HepG2 (cell line): ENCODE results near the gene CHL1. TPM values are rescaled to one million over a fixed set of nuclear protein-coding genes. Genes with fewer than 3 reads are reported as not detected.
A peak's percentile ranks its signal among the peaks of the same experiment; 100 is the strongest.

Source experiments
- ATAC-seq: fragments of 200-7000 bp; cut with Tn5 transposase; 3 replicates; pipeline ENCODE4 v1.9.1; 2020; ENCODE audit warnings: mild to moderate bottlenecking, moderate library complexity
- Bru-seq: library from RNA; stranded (reverse); fragments of 400-500 nt; gene quantifications from one replicate; lab custom pipeline; 2021; lab: Mats Ljungman, UMichigan
- BruChase-seq, 2 experiments: library from RNA; stranded (reverse); fragments of 400-500 nt; gene quantifications; one replicate each; lab custom pipeline; 2021; lab: Mats Ljungman, UMichigan
- BruUV-seq: library from RNA; stranded (reverse); fragments of 400-500 nt; replicated peaks from 2 replicates; lab custom pipeline; 2021; lab: Mats Ljungman, UMichigan
- CTCF ChIA-PET: fragments of 300-600 bp; formaldehyde crosslinking; extraction: SDS; loops from one replicate; lab custom pipeline; 2021; ENCODE audit warnings: low total read pairs, inconsistent platforms, low intra/inter-chr PET ratio; lab: Yijun Ruan, JAX
- POLR2A ChIA-PET: fragments of 350-600 bp; sonication (Branson Sonifier 250); formaldehyde crosslinking; loops from one replicate; lab custom pipeline; 2020; ENCODE audit warnings: antibody characterized with exemption, inconsistent platforms; lab: Yijun Ruan, JAX
- DNase-seq: peaks from one replicate; pipeline ENCODE4 v3.0.0-alpha.2; 2015; ENCODE audit warnings: low spot score
- FAIRE-seq: peaks from 3 replicates; lab custom pipeline; 2011; peaks lifted over from hg19 to GRCh38; lab: Jason Lieb, UNC
- H2AFZ ChIP-seq: one replicate; pipeline ENCODE4 v1.6.1; 2011; ENCODE audit warnings: low read length, inconsistent platforms
- H3K27ac ChIP-seq: fragments of 300-600 bp; 3 replicates; pipeline ENCODE4 v1.8.0; 2011; ENCODE audit warnings: mixed run types, mild to moderate bottlenecking, mixed read lengths, low read length, inconsistent platforms; ENCODE audit not compliant: insufficient read depth; ENCODE audit errors: extremely low read length
- H3K27me3 ChIP-seq, 2 experiments: fragments of 200-600 bp in 1 of 2; 2 replicates in 1 of 2; 3 replicates in 1 of 2; pipeline versions ENCODE4 v1.6.0 to v1.8.0; 2011; ENCODE audit warnings: low read length in 2 of 2, mild to moderate bottlenecking in 2 of 2, moderate library complexity in 2 of 2, inconsistent platforms in 1 of 2; ENCODE audit not compliant: insufficient read depth in 2 of 2, control insufficient read depth in 1 of 2
- H3K36me3 ChIP-seq, 2 experiments: fragments of 200-600 bp in 1 of 2; replicated peaks in 1 of 2; 2 replicates in 1 of 2; 3 replicates in 1 of 2; pipeline versions ENCODE4 v1.5.1 to v1.8.0; 2011; ENCODE audit warnings: low read length in 2 of 2, inconsistent platforms in 1 of 2; ENCODE audit not compliant: insufficient read depth in 2 of 2, control insufficient read depth in 1 of 2
- H3K4me1 ChIP-seq: 2 replicates; pipeline ENCODE4 v1.5.1; 2012; ENCODE audit warnings: low read length, inconsistent platforms; ENCODE audit not compliant: insufficient read depth
- H3K4me2 ChIP-seq: 2 replicates; pipeline ENCODE4 v1.6.0; 2011; ENCODE audit warnings: low read depth, low read length, inconsistent platforms
- H3K4me3 ChIP-seq, 3 experiments: fragments of 200-600 bp in 1 of 3; sonication (generic), shearing (Covaris generic) in 1 of 3; replicated peaks in 1 of 3; 2 replicates each; pipeline ENCODE4 v1.5.1; 2011 to 2016; ENCODE audit warnings: low read length in 3 of 3, inconsistent platforms in 2 of 3, low read depth in 2 of 3, mild to moderate bottlenecking in 2 of 3, control low read depth in 1 of 3, mixed read lengths in 1 of 3; ENCODE audit not compliant: insufficient read depth in 1 of 3
- H3K79me2 ChIP-seq: one replicate; pipeline ENCODE4 v1.6.1; 2011; ENCODE audit warnings: low read length, inconsistent platforms; ENCODE audit not compliant: insufficient read depth
- H3K9ac ChIP-seq: 2 replicates; pipeline ENCODE4 v1.6.0; 2011; ENCODE audit warnings: mild to moderate bottlenecking, low read depth, low read length, inconsistent platforms; ENCODE audit not compliant: insufficient read depth
- H3K9me3 ChIP-seq: 2 replicates; pipeline ENCODE4 v1.5.1; 2012; ENCODE audit warnings: mild to moderate bottlenecking, low read length
- H4K20me1 ChIP-seq: 2 replicates; pipeline ENCODE4 v1.6.0; 2011; ENCODE audit warnings: inconsistent platforms, mild to moderate bottlenecking, low read length, moderate library complexity; ENCODE audit not compliant: insufficient read depth
- ARNT ChIP-seq: fragments of 450-650 bp; IDR thresholded peaks from 2 replicates; pipeline ENCODE4 v1.6.1; 2017
- DR1 ChIP-seq: sonication (generic); formaldehyde crosslinking; IDR thresholded peaks from 2 replicates; pipeline ENCODE4 v1.8.0; 2021; ENCODE audit warnings: mild to moderate bottlenecking, missing genetic modification reagents, inconsistent platforms
- DZIP1 ChIP-seq: sonication (generic); formaldehyde crosslinking; IDR thresholded peaks from 2 replicates; pipeline ENCODE4 v1.5.0; 2020; ENCODE audit warnings: mild to moderate bottlenecking, missing genetic modification reagents
- E2F5 ChIP-seq: sonication (generic); formaldehyde crosslinking; conservative IDR thresholded peaks from 2 replicates; pipeline ENCODE4 v1.4.0; 2020; ENCODE audit warnings: missing genetic modification reagents
- HNRNPL ChIP-seq: fragments of 200-400 bp; formaldehyde crosslinking; IDR thresholded peaks from 2 replicates; pipeline ENCODE4 v1.6.1; 2017; ENCODE audit warnings: mild to moderate bottlenecking, low read depth, low read length
- SMYD3 ChIP-seq: sonication (generic); formaldehyde crosslinking; IDR thresholded peaks from 2 replicates; pipeline ENCODE4 v1.8.1; 2023; ENCODE audit warnings: mild to moderate bottlenecking, missing genetic modification reagents
- ZBTB25 ChIP-seq: IDR thresholded peaks from 2 replicates; pipeline ENCODE4 v1.6.1; 2018; ENCODE audit warnings: missing genetic modification reagents
- ZNF850 ChIP-seq: sonication (generic); formaldehyde crosslinking; conservative IDR thresholded peaks from 2 replicates; pipeline ENCODE4 v1.9.0; 2021; ENCODE audit warnings: mild to moderate bottlenecking, missing genetic modification reagents
- WGBS: methylation state at CpG from one replicate; pipeline ENCODE4 v1.1.6; 2017; ENCODE audit warnings: low lambda C conversion rate; 5-methylcytosine and 5-hydroxymethylcytosine counted together
- in situ Hi-C: cut with HindIII; loops from 2 replicates; pipeline ENCODE4 v1.10.0; 2017; ENCODE audit warnings: low pct_unique_long_range_greater_than_20kb; ENCODE audit not compliant: extremely low pct_ligation_motif_present
- intact Hi-C: fragments of 100-400 bp; cut with micrococcal nuclease; formaldehyde crosslinking; loops from one replicate; pipeline ENCODE4 v1.10.0; 2022; ENCODE audit not compliant: unreplicated experiment
- long read RNA-seq, 2 experiments: library from RNA in 1 of 2; library from polyadenylated mRNA in 1 of 2; stranded (forward) in 1 of 2; unstranded in 1 of 2; transcript quantifications; one replicate each; pipeline ENCODE4 v2.0.0, GENCODE V29; 2019 to 2022
- polyA minus RNA-seq, 3 experiments: library from RNA; depleted of rRNA, polyadenylated mRNA; stranded (reverse); fragments of >200 nt; gene quantifications; 2 replicates each; pipeline ENCODE4 v1.2.3, GENCODE V29; 2011; ENCODE audit warnings: low replicate concordance in 1 of 3
- polyA plus RNA-seq, 8 experiments: library from polyadenylated mRNA; depleted of rRNA in 3 of 8; stranded (reverse) in 7 of 8; unstranded in 1 of 8; fragments of >200 nt; fragmentation: Illumina TruSeq in 4 of 8; extraction: Trizol in 4 of 8; gene quantifications; 2 replicates each; pipeline versions ENCODE4 v1.2.1 to v1.2.3, GENCODE V29; 2011 to 2016; ENCODE audit warnings: low read depth in 4 of 8, missing spikeins in 1 of 8, mixed read lengths in 1 of 8; ENCODE audit not compliant: insufficient read depth in 1 of 8
- total RNA-seq, 5 experiments: library from RNA; depleted of rRNA; stranded (reverse); fragments of >200 nt; fragmentation: Illumina TruSeq; extraction: Trizol; gene quantifications; 2 replicates each; pipeline ENCODE4 v1.2.3, GENCODE V29; 2016; ENCODE audit warnings: low read depth in 1 of 5

The CHL1 gene
- total RNA-seq (2016; rRNA removed; fragmentation: Illumina TruSeq; extraction: Trizol): not detected in 2 replicates
- not detected in 2 replicates for total RNA-seq (2016; cell fraction: cytosol; rRNA removed; fragmentation: Illumina TruSeq; extraction: Trizol; ENCODE audit: low read depth)
- total RNA-seq (2016; cell fraction: insoluble cytoplasmic fraction; rRNA removed; fragmentation: Illumina TruSeq; extraction: Trizol): not detected in 2 replicates
- not detected in 2 replicates for total RNA-seq (2016; cell fraction: membrane; rRNA removed; fragmentation: Illumina TruSeq; extraction: Trizol)
- not detected in 2 replicates for total RNA-seq (2016; cell fraction: nucleus; rRNA removed; fragmentation: Illumina TruSeq; extraction: Trizol)
- polyA plus RNA-seq (2011; rRNA removed): not detected in 2 replicates
- polyA plus RNA-seq (2011; cell fraction: cytosol; rRNA removed): 0.14 TPM in 1 of 2 replicates, not detected in the other
- not detected in 2 replicates for polyA plus RNA-seq (2011; cell fraction: nucleus; rRNA removed)
- not detected in 2 replicates for polyA plus RNA-seq (2012)
- polyA plus RNA-seq (2016; cell fraction: cytosol; fragmentation: Illumina TruSeq; extraction: Trizol; ENCODE audit: low read depth): not detected in 2 replicates
- polyA plus RNA-seq (2016; cell fraction: insoluble cytoplasmic fraction; fragmentation: Illumina TruSeq; extraction: Trizol; ENCODE audit: low read depth): not detected in 2 replicates
- not detected in 2 replicates for polyA plus RNA-seq (2016; cell fraction: membrane; fragmentation: Illumina TruSeq; extraction: Trizol; ENCODE audit: low read depth)
- not detected in 2 replicates for polyA plus RNA-seq (2016; cell fraction: nucleus; fragmentation: Illumina TruSeq; extraction: Trizol; ENCODE audit: insufficient read depth, low read depth)
- polyA minus RNA-seq (2011; rRNA and poly(A)+ RNA removed; ENCODE audit: low replicate concordance): not detected in 2 replicates
- polyA minus RNA-seq (2011; cell fraction: cytosol; rRNA and poly(A)+ RNA removed): not detected in 2 replicates
- not detected in 2 replicates for polyA minus RNA-seq (2011; cell fraction: nucleus; rRNA and poly(A)+ RNA removed)
- Bru-seq, nascent RNA: percentile 1 among the genes with signal in this experiment
- not detected for BruChase-seq, experiment 1, labeled RNA remaining after a 6-hour chase
- BruChase-seq, experiment 2, labeled RNA remaining after a 2-hour chase: percentile 1 among the genes with signal in this experiment
- long read RNA-seq, experiment 1: 0 reads
- long read RNA-seq, experiment 2: 0 reads

GRCh38 chr3:196311-197148 lies at the start of gene CHL1:
Gene CHL1, plus strand, starts transcription at chr3:196763. Its CDS starts 123,014 bp downstream, at chr3:319777.
- no peak within 1 kb of the TSS for H3K4me2 ChIP-seq
- in situ Hi-C loops (no loop called here), intact Hi-C loops (no loop called here)
- H3K9me3 ChIP-seq: no peaks in the 10 kb centered on the region
- 27% methylated on average over 30 of the region's 64 CpGs for WGBS
- H3K9ac ChIP-seq: no peak within 1 kb of the TSS
- no peak for DNase-seq
- no peak within 1 kb of the TSS for H2AFZ ChIP-seq
- FAIRE-seq: no peak
- H3K27me3 ChIP-seq: peaks cover 0 to 7% of the 10 kb centered on the region in 2 experiments; a peak in 3 of 5 replicates
- H3K4me1 ChIP-seq: no peaks in the 10 kb centered on the region
- CTCF ChIA-PET: no interaction called here
- peak; percentile 40; the same call in 1 of the 3 replicates for ATAC-seq
- H3K36me3 ChIP-seq: no peaks in the 10 kb centered on the region
- POLR2A ChIA-PET: no interaction called here
- H3K27ac ChIP-seq: no peak within 1 kb of the TSS
- no peaks in the 10 kb centered on the region for H3K79me2 ChIP-seq
- no peak for TF ChIP-seq SMYD3 (CRISPR knock-in tag)
- no peak for TF ChIP-seq ZBTB25 (CRISPR knock-in tag)
- TF ChIP-seq ARNT: no peak
- no peak for TF ChIP-seq DR1 (CRISPR knock-in tag)
- no peak for TF ChIP-seq DZIP1 (CRISPR knock-in tag)
- TF ChIP-seq HNRNPL: no peak
- no peak for TF ChIP-seq ZNF850 (CRISPR knock-in tag)
- TF ChIP-seq E2F5 (CRISPR knock-in tag): no peak
- H3K4me3 ChIP-seq: no peak within 1 kb of the TSS
- no peaks in the 10 kb centered on the region for H4K20me1 ChIP-seq
- no TSS peak for BruUV-seq
